Transverse colon (tissue), 1 donor: Measurements from ENCODE around the gene KLHL17.

Experiments
- EP300 ChIP-seq: sonication (generic); formaldehyde crosslinking; IDR thresholded peaks from one replicate; pipeline ENCODE4 v1.6.1; 2017; ENCODE audit warnings: antibody characterized with exemption, low read depth
- POLR2A ChIP-seq: fragments of 450-650 bp; IDR thresholded peaks from one replicate; pipeline ENCODE4 v1.6.1; 2016; ENCODE audit warnings: antibody characterized with exemption, mild to moderate bottlenecking, moderate library complexity

GRCh38 chr1:916173-917075 is 44.0 kb upstream of the KLHL17 start:
- TF ChIP-seq EP300 (no peak), POLR2A (no peak)
